Retinal pigment epithelial cell (primary cell): ENCODE data around the gene CRNN.

Source experiments
- DNase-seq: peaks from one replicate; pipeline ENCODE4 v3.0.0-alpha.2; 2010; ENCODE audit warnings: low read depth
- H3K4me3 ChIP-seq: 2 replicates; pipeline ENCODE4 v1.5.1; 2011; ENCODE audit warnings: mild to moderate bottlenecking, low read length, control low read depth, moderate library complexity
- CTCF ChIP-seq: conservative IDR thresholded peaks from 2 replicates; pipeline ENCODE4 v1.5.1; 2011; ENCODE audit warnings: low read depth, low read length, control low read depth, inconsistent platforms

The CRNN gene

GRCh38 chr1:152457561-152457960 lies 43.5 kb upstream of the CRNN start:
- no peak for DNase-seq
- TF ChIP-seq CTCF: no peak
- no peak overlapping the region for H3K4me3 ChIP-seq

GRCh38 chr1:152457071-152457470 lies 43.0 kb upstream of the CRNN start:
- no peak overlapping the region for H3K4me3 ChIP-seq
- TF ChIP-seq CTCF: no peak
- no peak for DNase-seq

GRCh38 chr1:152451254-152451653 lies 37.2 kb upstream of the CRNN start:
- no peak for DNase-seq
- TF ChIP-seq CTCF: peak; percentile 31
- no peak overlapping the region for H3K4me3 ChIP-seq

- TF ChIP-seq CTCF: no peak
- H3K4me3 ChIP-seq: no peak overlapping the region
Measured at GRCh38 chr1:152449661-152450060, 35.6 kb upstream of the CRNN start.

GRCh38 chr1:152448496-152448895 lies 34.4 kb upstream of the CRNN start:
- no peak for TF ChIP-seq CTCF
- H3K4me3 ChIP-seq: no peak overlapping the region
- no peak for DNase-seq

More at GRCh38 chr1:152449661-152450060, 35.6 kb upstream of the CRNN start:
- DNase-seq: no peak

- TF ChIP-seq CTCF: no peak
- no peak overlapping the region for H3K4me3 ChIP-seq
- no peak for DNase-seq
Measured at GRCh38 chr1:152448095-152448494, 34.0 kb upstream of the CRNN start.

- TF ChIP-seq CTCF: no peak
- no peak overlapping the region for H3K4me3 ChIP-seq
- DNase-seq: no peak
Measured at GRCh38 chr1:152447484-152447883, 33.4 kb upstream of the CRNN start.
